Right lobe of liver (tissue), 6 donors: ENCODE results near the gene CHST8. TPM values are rescaled to one million over a fixed set of nuclear protein-coding genes. Genes with fewer than 3 reads are reported as not detected.
A peak's percentile ranks its signal among the peaks of the same experiment; 100 is the strongest.

Experiments used
- ATAC-seq, 4 donors: fragments of 200-7000 bp; cut with Tn5 transposase; one replicate each; pipeline ENCODE4 v1.9.1; 2020; ENCODE audit warnings: mild to moderate bottlenecking in 4 of 4, moderate library complexity in 4 of 4
- DNase-seq, 3 donors: peaks; one replicate each; pipeline ENCODE4 v3.0.0-alpha.2; 2020
- H3K27ac ChIP-seq, 3 donors: fragments of 200-600 bp; one replicate each; pipeline ENCODE4 v1.8.0; 2022
- H3K27me3 ChIP-seq, 2 donors: fragments of 200-600 bp; one replicate each; pipeline ENCODE4 v1.8.0; 2022
- H3K36me3 ChIP-seq, 4 donors: fragments of 200-600 bp; sonication (generic) in 1 of 4; one replicate each; pipeline versions ENCODE4 v1.5.1 to v1.8.0; 2017 to 2022; ENCODE audit warnings: control low read depth in 1 of 4
- H3K4me1 ChIP-seq, 4 donors: fragments of 200-600 bp; sonication (generic) in 1 of 4; one replicate each; pipeline versions ENCODE4 v1.5.1 to v1.8.0; 2017 to 2022; ENCODE audit warnings: control low read depth in 1 of 4
- H3K4me3 ChIP-seq, 3 donors: fragments of 200-600 bp; one replicate each; pipeline ENCODE4 v1.8.0; 2022
- H3K9me3 ChIP-seq, 4 donors: fragments of 200-600 bp; sonication (generic) in 1 of 4; one replicate each; pipeline versions ENCODE4 v1.5.1 to v1.8.0; 2017 to 2022; ENCODE audit warnings: control low read depth in 1 of 4
- CTCF ChIP-seq, 4 donors: fragments of 200-600 bp in 3 of 4; fragments of 450-650 bp in 1 of 4; IDR thresholded peaks; one replicate each; pipeline versions ENCODE4 v1.5.1 to v1.8.0; 2016 to 2022; ENCODE audit warnings: antibody characterized with exemption in 4 of 4, mild to moderate bottlenecking in 2 of 4
- POLR2A ChIP-seq: fragments of 450-650 bp; IDR thresholded peaks from one replicate; pipeline ENCODE4 v1.6.1; 2017; ENCODE audit warnings: antibody characterized with exemption, mild to moderate bottlenecking
- WGBS: methylation state at CpG from one replicate; pipeline ENCODE4 v1.1.6; 2018; ENCODE audit warnings: low coverage, low lambda C conversion rate; ENCODE audit not compliant: insufficient coverage; ENCODE audit errors: missing lambda C conversion rate; 5-methylcytosine and 5-hydroxymethylcytosine counted together
- intact Hi-C, 2 donors: fragments of 100-400 bp; cut with DNase I; formaldehyde crosslinking; loops; one replicate each; pipeline versions ENCODE4 v1.11.2 to v1.14.1; 2022
- total RNA-seq, 6 experiments: library from RNA; depleted of rRNA in 2 of 6; stranded (reverse); fragments of >200 nt in 2 of 6; fragmentation: NEBNext Ultra II Directional in 3 of 6; extraction: Animal tissue kit (Norgen Biotek cat#: 25700) in 3 of 6; gene quantifications; one replicate each; pipeline versions ENCODE4 v1.1.0 to v1.2.4, GENCODE V29; 2016 to 2023
- donor health status: DM: no; HTN: yes; CAD: no.
- donor health status: DM: no; HTN: no; CAD: no.
- donor health status: DM: no; HTN: no; CAD: no.
- donor health status: DM: no; HTN: yes; CAD: no.
- donor health status: DM: no; HTN: yes; CAD: no.

Gene CHST8
- total RNA-seq, 6 experiments from 2014 or later = 0.12 to 0.19 TPM; not detected in 4

GRCh38 chr19:33809960-33810359, 188.2 kb downstream of the CHST8 start:
- no peak overlapping the region for H3K27ac ChIP-seq
- no CpG with 5 or more reads among the region's 6 CpGs for WGBS
- intact Hi-C loops = no loop called here
- TF ChIP-seq CTCF (IDR thresholded peaks at IDR 0.05) (no peak), POLR2A (no peak)
- no peaks in the 10 kb centered on the region for H3K9me3 ChIP-seq
- H3K27me3 ChIP-seq = no peaks in the 10 kb centered on the region
- H3K4me3 ChIP-seq = no peak overlapping the region
- DNase-seq (peak in 1 of 3 donors; percentile 39), ATAC-seq (peak in 3 of 4 donors; percentile 19 to 59 (median 25))
- peaks cover 0 to 6% (median 0%) of the 10 kb centered on the region in 4 donors for H3K4me1 ChIP-seq
- H3K36me3 ChIP-seq = peaks cover 0 to 17% (median 0%) of the 10 kb centered on the region in 4 donors

- Histone ChIP-seq H3K9me3 (no peaks in the 10 kb centered on the region), H3K27me3 (no peaks in the 10 kb centered on the region), H3K4me3 (no peak overlapping the region), H3K36me3 (peaks cover 0 to 17% (median 0%) of the 10 kb centered on the region in 4 donors), H3K27ac (no peak overlapping the region), H3K4me1 (no peaks in the 10 kb centered on the region)
- ATAC-seq (no peak), DNase-seq (peak in 1 of 3 donors; percentile 32)
- WGBS = no CpG with 5 or more reads among the region's 11 CpGs
- TF ChIP-seq CTCF (IDR thresholded peaks at IDR 0.05) (no peak), POLR2A (no peak)
- intact Hi-C loops = no loop called here
These were observed 189.1 kb downstream of the CHST8 start for GRCh38 chr19:33810821-33811220.

GRCh38 chr19:33811246-33811645, 189.5 kb downstream of the CHST8 start:
- no peak overlapping the region for H3K27ac ChIP-seq
- H3K36me3 ChIP-seq = peaks cover 0 to 17% (median 0%) of the 10 kb centered on the region in 4 donors
- no peak overlapping the region for H3K4me3 ChIP-seq
- peak in 1 of 3 donors; percentile 53 for DNase-seq
- no peak for ATAC-seq
- H3K27me3 ChIP-seq = no peaks in the 10 kb centered on the region
- no peaks in the 10 kb centered on the region for H3K9me3 ChIP-seq
- intact Hi-C loops = no loop called here
- WGBS = 97% methylated on average over 6 of the region's 41 CpGs
- TF ChIP-seq CTCF (IDR thresholded peaks at IDR 0.05) (no peak), POLR2A (no peak)
- H3K4me1 ChIP-seq = no peaks in the 10 kb centered on the region

GRCh38 chr19:33811736-33812387, 190.1 kb downstream of the CHST8 start:
- intact Hi-C loops = no loop called here
- 71% methylated on average over 7 of the region's 14 CpGs for WGBS
- ATAC-seq = no peak
- Histone ChIP-seq H3K4me1 (no peaks in the 10 kb centered on the region), H3K9me3 (no peaks in the 10 kb centered on the region), H3K27ac (no peak overlapping the region), H3K36me3 (peaks cover 0 to 15% (median 0%) of the 10 kb centered on the region in 4 donors), H3K27me3 (no peaks in the 10 kb centered on the region), H3K4me3 (no peak overlapping the region)
- no peak for TF ChIP-seq CTCF (IDR thresholded peaks at IDR 0.05)
- DNase-seq = peak in 1 of 3 donors; percentile 13
